Liver (tissue), 9 donors: Measurements from ENCODE around the gene CLIC6. TPM values are rescaled to one million over a fixed set of nuclear protein-coding genes. Genes with fewer than 3 reads are reported as not detected.

Source experiments
- DNase-seq: peaks from one replicate; pipeline ENCODE4 v3.0.0-alpha.2; 2017; ENCODE audit warnings: low spot score
- H3K27ac ChIP-seq, 2 donors: one replicate each; pipeline ENCODE4 v1.7.0; 2013; ENCODE audit warnings: inconsistent platforms in 2 of 2, low read length in 2 of 2, control low read depth in 1 of 2, low read depth in 1 of 2, mild to moderate bottlenecking in 1 of 2
- H3K27me3 ChIP-seq, 4 donors: one replicate each; pipeline versions ENCODE4 v1.6.1 to v1.7.0; 2013; ENCODE audit warnings: low read length in 3 of 4, inconsistent platforms in 1 of 4, mild to moderate bottlenecking in 1 of 4, moderate library complexity in 1 of 4; ENCODE audit not compliant: control insufficient read depth in 4 of 4, insufficient read depth in 4 of 4
- H3K36me3 ChIP-seq, 4 donors: one replicate each; pipeline versions ENCODE4 v1.6.1 to v1.7.0; 2013; ENCODE audit warnings: low read length in 3 of 4, mild to moderate bottlenecking in 3 of 4, low read depth in 1 of 4, moderate library complexity in 1 of 4; ENCODE audit not compliant: control insufficient read depth in 4 of 4, insufficient read depth in 3 of 4
- H3K4me1 ChIP-seq, 4 donors: one replicate each; pipeline versions ENCODE4 v1.6.1 to v1.7.0; 2013; ENCODE audit warnings: low read length in 3 of 4, mild to moderate bottlenecking in 3 of 4, moderate library complexity in 1 of 4; ENCODE audit not compliant: control insufficient read depth in 4 of 4, insufficient read depth in 4 of 4
- H3K4me3 ChIP-seq, 3 donors: one replicate each; pipeline versions ENCODE4 v1.6.1 to v1.7.0; 2013; ENCODE audit warnings: low read length in 3 of 3, control low read depth in 1 of 3, low read depth in 1 of 3, mild to moderate bottlenecking in 1 of 3
- H3K9ac ChIP-seq, 2 donors: one replicate each; pipeline ENCODE4 v1.7.0; 2013; ENCODE audit warnings: low read length in 2 of 2, mild to moderate bottlenecking in 2 of 2, moderate library complexity in 2 of 2, control low read depth in 1 of 2, low read depth in 1 of 2
- H3K9me3 ChIP-seq, 4 donors: one replicate each; pipeline versions ENCODE4 v1.6.1 to v1.7.0; 2013; ENCODE audit warnings: low read length in 3 of 4; ENCODE audit not compliant: control insufficient read depth in 4 of 4
- ATF3 ChIP-seq: IDR thresholded peaks from 2 replicates; pipeline ENCODE4 v1.6.1; 2016; ENCODE audit warnings: antibody characterized with exemption
- FOXA2 ChIP-seq: IDR thresholded peaks from 2 replicates; pipeline ENCODE4 v1.6.1; 2016; ENCODE audit warnings: antibody characterized with exemption
- GABPA ChIP-seq, 2 donors: IDR thresholded peaks in 1 of 2; conservative IDR thresholded peaks in 1 of 2; 2 replicates each; pipeline ENCODE4 v1.6.1; 2016; ENCODE audit warnings: antibody characterized with exemption in 2 of 2, mild to moderate bottlenecking in 1 of 2, moderate library complexity in 1 of 2
- HNF4A ChIP-seq, 2 donors: conservative IDR thresholded peaks; 2 replicates each; pipeline ENCODE4 v1.6.1; 2016; ENCODE audit warnings: antibody characterized with exemption in 2 of 2, mild to moderate bottlenecking in 2 of 2
- HNF4G ChIP-seq: IDR thresholded peaks from 2 replicates; pipeline ENCODE4 v1.6.1; 2016; ENCODE audit warnings: antibody characterized with exemption
- JUND ChIP-seq, 2 donors: IDR thresholded peaks; 2 replicates each; pipeline ENCODE4 v1.6.1; 2016; ENCODE audit warnings: antibody characterized with exemption in 2 of 2
- MAX ChIP-seq: IDR thresholded peaks from 2 replicates; pipeline ENCODE4 v1.6.1; 2016; ENCODE audit warnings: antibody characterized with exemption
- RAD21 ChIP-seq, 2 donors: IDR thresholded peaks; 2 replicates each; pipeline ENCODE4 v1.6.1; 2016; ENCODE audit warnings: antibody characterized with exemption in 2 of 2, mild to moderate bottlenecking in 2 of 2
- RXRA ChIP-seq, 2 donors: IDR thresholded peaks; 2 replicates each; pipeline ENCODE4 v1.6.1; 2017 to 2018; ENCODE audit warnings: antibody characterized with exemption in 2 of 2, mild to moderate bottlenecking in 1 of 2
- SP1 ChIP-seq: IDR thresholded peaks from 2 replicates; pipeline ENCODE4 v1.6.1; 2018; ENCODE audit warnings: antibody characterized with exemption, mild to moderate bottlenecking
- TAF1 ChIP-seq: conservative IDR thresholded peaks from 2 replicates; pipeline ENCODE4 v1.6.1; 2016; ENCODE audit warnings: antibody characterized with exemption, mild to moderate bottlenecking
- YY1 ChIP-seq: IDR thresholded peaks from 2 replicates; pipeline ENCODE4 v1.6.1; 2016; ENCODE audit warnings: antibody characterized with exemption, mild to moderate bottlenecking
- ZBTB33 ChIP-seq: IDR thresholded peaks from 2 replicates; pipeline ENCODE4 v1.6.1; 2016; ENCODE audit warnings: antibody characterized with exemption
- WGBS: extraction: QIAGEN DNeasy Blood & Tissue Kit; methylation state at CpG from one replicate; pipeline ENCODE4 v1.1.7; 2013; 5-methylcytosine and 5-hydroxymethylcytosine counted together
- polyA plus RNA-seq, 2 donors: library from polyadenylated mRNA; stranded (reverse) in 1 of 2; unstranded in 1 of 2; fragments of 200-250 nt in 1 of 2; fragments of >200 nt in 1 of 2; fragmentation: Nextera tagmentation in 1 of 2; extraction: Ambion mirVana in 1 of 2; gene quantifications; one replicate each; pipeline versions ENCODE4 v1.2.1 to v1.2.3, GENCODE V29; 2013 to 2015
- total RNA-seq, 2 donors: library from RNA; depleted of rRNA; stranded (reverse); fragments of >200 nt; gene quantifications; one replicate each; pipeline ENCODE4 v1.2.3, GENCODE V29; 2014
- TF ChIP-seq, protein P1 (sequence below): fragments of 150-350 bp; IDR thresholded peaks from 2 replicates; pipeline ENCODE4 v1.5.1; 2017; ENCODE audit warnings: improper control_type of control experiment, low read depth, low read length; ENCODE audit not compliant: missing input control
- TF ChIP-seq, protein P2 (sequence below): IDR thresholded peaks from 2 replicates; pipeline ENCODE4 v1.6.1; 2016; ENCODE audit warnings: antibody characterized with exemption, mild to moderate bottlenecking
- donor health status: healthy.
- donor health status: healthy.
- donor health status: healthy.
- donor health status: healthy.
- donor health status: healthy.

Gene CLIC6
- total and polyA plus RNA-seq, 4 donors, result 0.05 to 0.59 (median 0.23) TPM

GRCh38 chr21:34651642-34652041 is 17.2 kb upstream of the CLIC6 start (continued):
- TF ChIP-seq MAX (no peak), RXRA (IDR thresholded peaks at IDR 0.05) (no peak)

GRCh38 chr21:34653522-34653921 is 15.3 kb upstream of the CLIC6 start:
- Histone ChIP-seq H3K9me3 (no peaks in the 10 kb centered on the region), H3K9ac (no peak overlapping the region), H3K4me1 (no peaks in the 10 kb centered on the region), H3K4me3 (no peak overlapping the region), H3K27me3 (peaks cover 0 to 4% (median 3%) of the 10 kb centered on the region in 4 donors), H3K27ac (no peak overlapping the region), H3K36me3 (no peaks in the 10 kb centered on the region)
- TF ChIP-seq, protein P1, sequence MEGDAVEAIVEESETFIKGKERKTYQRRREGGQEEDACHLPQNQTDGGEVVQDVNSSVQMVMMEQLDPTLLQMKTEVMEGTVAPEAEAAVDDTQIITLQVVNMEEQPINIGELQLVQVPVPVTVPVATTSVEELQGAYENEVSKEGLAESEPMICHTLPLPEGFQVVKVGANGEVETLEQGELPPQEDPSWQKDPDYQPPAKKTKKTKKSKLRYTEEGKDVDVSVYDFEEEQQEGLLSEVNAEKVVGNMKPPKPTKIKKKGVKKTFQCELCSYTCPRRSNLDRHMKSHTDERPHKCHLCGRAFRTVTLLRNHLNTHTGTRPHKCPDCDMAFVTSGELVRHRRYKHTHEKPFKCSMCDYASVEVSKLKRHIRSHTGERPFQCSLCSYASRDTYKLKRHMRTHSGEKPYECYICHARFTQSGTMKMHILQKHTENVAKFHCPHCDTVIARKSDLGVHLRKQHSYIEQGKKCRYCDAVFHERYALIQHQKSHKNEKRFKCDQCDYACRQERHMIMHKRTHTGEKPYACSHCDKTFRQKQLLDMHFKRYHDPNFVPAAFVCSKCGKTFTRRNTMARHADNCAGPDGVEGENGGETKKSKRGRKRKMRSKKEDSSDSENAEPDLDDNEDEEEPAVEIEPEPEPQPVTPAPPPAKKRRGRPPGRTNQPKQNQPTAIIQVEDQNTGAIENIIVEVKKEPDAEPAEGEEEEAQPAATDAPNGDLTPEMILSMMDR, result no peak
- TF ChIP-seq RXRA (IDR thresholded peaks at IDR 0.05) (no peak), RAD21 (IDR thresholded peaks at IDR 0.05) (no peak), TAF1 (no peak), GABPA (IDR thresholded peaks at IDR 0.05 in 1 of 2, conservative IDR thresholded peaks at IDR 0.05 in 1 of 2) (no peak), ATF3 (no peak), HNF4G (no peak), JUND (IDR thresholded peaks at IDR 0.05) (no peak), HNF4A (conservative IDR thresholded peaks at IDR 0.05) (no peak), YY1 (no peak), ZBTB33 (no peak), SP1 (no peak), MAX (no peak), FOXA2 (no peak)
- TF ChIP-seq, protein P2, sequence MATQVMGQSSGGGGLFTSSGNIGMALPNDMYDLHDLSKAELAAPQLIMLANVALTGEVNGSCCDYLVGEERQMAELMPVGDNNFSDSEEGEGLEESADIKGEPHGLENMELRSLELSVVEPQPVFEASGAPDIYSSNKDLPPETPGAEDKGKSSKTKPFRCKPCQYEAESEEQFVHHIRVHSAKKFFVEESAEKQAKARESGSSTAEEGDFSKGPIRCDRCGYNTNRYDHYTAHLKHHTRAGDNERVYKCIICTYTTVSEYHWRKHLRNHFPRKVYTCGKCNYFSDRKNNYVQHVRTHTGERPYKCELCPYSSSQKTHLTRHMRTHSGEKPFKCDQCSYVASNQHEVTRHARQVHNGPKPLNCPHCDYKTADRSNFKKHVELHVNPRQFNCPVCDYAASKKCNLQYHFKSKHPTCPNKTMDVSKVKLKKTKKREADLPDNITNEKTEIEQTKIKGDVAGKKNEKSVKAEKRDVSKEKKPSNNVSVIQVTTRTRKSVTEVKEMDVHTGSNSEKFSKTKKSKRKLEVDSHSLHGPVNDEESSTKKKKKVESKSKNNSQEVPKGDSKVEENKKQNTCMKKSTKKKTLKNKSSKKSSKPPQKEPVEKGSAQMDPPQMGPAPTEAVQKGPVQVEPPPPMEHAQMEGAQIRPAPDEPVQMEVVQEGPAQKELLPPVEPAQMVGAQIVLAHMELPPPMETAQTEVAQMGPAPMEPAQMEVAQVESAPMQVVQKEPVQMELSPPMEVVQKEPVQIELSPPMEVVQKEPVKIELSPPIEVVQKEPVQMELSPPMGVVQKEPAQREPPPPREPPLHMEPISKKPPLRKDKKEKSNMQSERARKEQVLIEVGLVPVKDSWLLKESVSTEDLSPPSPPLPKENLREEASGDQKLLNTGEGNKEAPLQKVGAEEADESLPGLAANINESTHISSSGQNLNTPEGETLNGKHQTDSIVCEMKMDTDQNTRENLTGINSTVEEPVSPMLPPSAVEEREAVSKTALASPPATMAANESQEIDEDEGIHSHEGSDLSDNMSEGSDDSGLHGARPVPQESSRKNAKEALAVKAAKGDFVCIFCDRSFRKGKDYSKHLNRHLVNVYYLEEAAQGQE, result no peak
- DNase-seq, result no peak
- 90% methylated on average over 6 of the region's 6 CpGs for WGBS
